GM23338 (cell line): ENCODE results near the gene CNTN1. TPM values are rescaled to one million over a fixed set of nuclear protein-coding genes. Genes with fewer than 3 reads are reported as not detected.

ENCODE experiments used
- ATAC-seq: fragments of 200-7000 bp; cut with Tn5 transposase; 3 replicates; pipeline ENCODE4 v1.9.1; 2020
- DNase-seq: peaks from one replicate; pipeline ENCODE4 v3.0.0-alpha.2; 2015; ENCODE audit warnings: low spot score
- H2AFZ ChIP-seq: fragments of 200-600 bp; sonication (generic); 2 replicates; pipeline ENCODE4 v1.8.0; 2016; ENCODE audit warnings: antibody characterized with exemption, mild to moderate bottlenecking, moderate library complexity
- H3F3A ChIP-seq: fragments of 200-600 bp; sonication (generic); replicated peaks from 2 replicates; pipeline ENCODE4 v1.8.0; 2017; ENCODE audit warnings: antibody characterized with exemption, mixed run types, low read depth
- H3K27ac ChIP-seq: fragments of 200-600 bp; sonication (generic); 2 replicates; pipeline ENCODE4 v1.6.1; 2016; ENCODE audit warnings: low read depth
- H3K27me3 ChIP-seq: fragments of 200-600 bp; sonication (generic); 2 replicates; pipeline ENCODE4 v1.8.0; 2016; ENCODE audit warnings: mild to moderate bottlenecking, mixed run types, moderate library complexity; ENCODE audit not compliant: insufficient read depth
- H3K36me3 ChIP-seq: fragments of 200-600 bp; sonication (generic); 2 replicates; pipeline ENCODE4 v1.8.0; 2016; ENCODE audit warnings: mild to moderate bottlenecking; ENCODE audit not compliant: insufficient read depth
- H3K4me1 ChIP-seq: fragments of 200-600 bp; sonication (generic); 2 replicates; pipeline ENCODE4 v1.8.0; 2016; ENCODE audit warnings: mild to moderate bottlenecking, moderate library complexity; ENCODE audit not compliant: insufficient read depth
- H3K4me2 ChIP-seq: fragments of 200-600 bp; sonication (generic); 2 replicates; pipeline ENCODE4 v1.7.1; 2017; ENCODE audit warnings: mixed run types
- H3K4me3 ChIP-seq: fragments of 200-600 bp; sonication (generic); 2 replicates; pipeline ENCODE4 v1.6.1; 2016; ENCODE audit warnings: mixed run types
- H3K79me2 ChIP-seq: fragments of 200-600 bp; sonication (generic); replicated peaks from 2 replicates; pipeline ENCODE4 v1.8.0; 2017; ENCODE audit warnings: mild to moderate bottlenecking; ENCODE audit not compliant: insufficient read depth
- H3K9me2 ChIP-seq: fragments of 200-600 bp; sonication (generic); 2 replicates; pipeline ENCODE4 v1.8.0; 2017; ENCODE audit not compliant: insufficient read depth
- H4K20me1 ChIP-seq: fragments of 200-600 bp; sonication (generic); replicated peaks from 2 replicates; pipeline ENCODE4 v1.8.0; 2017; ENCODE audit warnings: mild to moderate bottlenecking; ENCODE audit not compliant: insufficient read depth
- H3K27ac Mint-ChIP-seq: 2 replicates; pipeline ENCODE4 v1.8.0; 2020; ENCODE audit warnings: inconsistent platforms, mild to moderate bottlenecking, moderate library complexity, mixed read lengths
- H3K27me3 Mint-ChIP-seq: 3 replicates; pipeline ENCODE4 v1.8.0; 2022; ENCODE audit warnings: low read depth, mild to moderate bottlenecking, moderate library complexity, mixed read lengths, inconsistent platforms; ENCODE audit not compliant: insufficient read depth, poor library complexity
- H3K36me3 Mint-ChIP-seq: 3 replicates; pipeline ENCODE4 v1.8.0; 2021; ENCODE audit warnings: low read depth, mild to moderate bottlenecking, inconsistent platforms, moderate library complexity, mixed read lengths
- H3K4me1 Mint-ChIP-seq: 3 replicates; pipeline ENCODE4 v1.8.0; 2020; ENCODE audit warnings: mild to moderate bottlenecking, inconsistent platforms, mixed read lengths
- H3K4me3 Mint-ChIP-seq: 3 replicates; pipeline ENCODE4 v1.8.0; 2021; ENCODE audit warnings: moderate library complexity, mild to moderate bottlenecking, inconsistent platforms, mixed read lengths
- H3K9me3 Mint-ChIP-seq: 3 replicates; pipeline ENCODE4 v1.8.0; 2020; ENCODE audit warnings: moderate library complexity, mild to moderate bottlenecking, inconsistent platforms, mixed read lengths
- CREB1 ChIP-seq: fragments of 250-450 bp; sonication (Bioruptor Pico); IDR thresholded peaks from 2 replicates; pipeline ENCODE4 v1.5.0; 2020; ENCODE audit warnings: low read depth, mild to moderate bottlenecking, moderate library complexity
- ETS1 ChIP-seq: IDR thresholded peaks from 2 replicates; pipeline ENCODE4 v1.6.1; 2016; ENCODE audit warnings: antibody characterized with exemption
- EZH2 ChIP-seq: fragments of 200-600 bp; sonication (generic); IDR thresholded peaks from one replicate; pipeline ENCODE4 v1.8.0; 2017; ENCODE audit warnings: antibody characterized with exemption, mild to moderate bottlenecking, low read depth; ENCODE audit not compliant: unreplicated experiment
- EZH2phosphoT487 ChIP-seq: fragments of 200-600 bp; sonication (generic); IDR thresholded peaks from one replicate; pipeline ENCODE4 v1.8.1; 2018; ENCODE audit warnings: antibody characterized with exemption; ENCODE audit not compliant: unreplicated experiment
- JUNB ChIP-seq: IDR thresholded peaks from one replicate; pipeline ENCODE4 v1.6.1; 2016; ENCODE audit warnings: antibody characterized with exemption; ENCODE audit not compliant: unreplicated experiment
- NANOG ChIP-seq: IDR thresholded peaks from 2 replicates; pipeline ENCODE4 v1.6.1; 2016; ENCODE audit warnings: antibody characterized with exemption, borderline replicate concordance
- POLR2AphosphoS5 ChIP-seq: IDR thresholded peaks from 2 replicates; pipeline ENCODE4 v1.6.1; 2016; ENCODE audit warnings: antibody characterized with exemption, low read depth
- STAT1 ChIP-seq: IDR thresholded peaks from one replicate; pipeline ENCODE4 v1.6.1; 2016; ENCODE audit warnings: antibody characterized with exemption; ENCODE audit not compliant: unreplicated experiment
- ZNF114 ChIP-seq: fragments of 250-450 bp; sonication (Bioruptor Pico); IDR thresholded peaks from 2 replicates; pipeline ENCODE4 v1.5.0; 2020; ENCODE audit warnings: mild to moderate bottlenecking, moderate library complexity
- ZNF331 ChIP-seq: fragments of 250-450 bp; sonication (Bioruptor Pico); IDR thresholded peaks from 2 replicates; pipeline ENCODE4 v1.5.0; 2020; ENCODE audit warnings: low read depth, mild to moderate bottlenecking, moderate library complexity
- polyA plus RNA-seq: library from polyadenylated mRNA; unstranded; fragments of >200 nt; fragmentation: Nextera tagmentation; extraction: Ambion mirVana; gene quantifications from 2 replicates; pipeline ENCODE4 v1.2.1, GENCODE V29; 2016
- total RNA-seq: library from RNA; depleted of rRNA; stranded (reverse); fragments of >200 nt; shearing (Covaris generic); gene quantifications from 2 replicates; pipeline ENCODE4 v1.2.3, GENCODE V29; 2014
- TF ChIP-seq, protein P1 (sequence below): fragments of 250-450 bp; sonication (Bioruptor Pico); IDR thresholded peaks from 2 replicates; pipeline ENCODE4 v1.5.0; 2020; ENCODE audit warnings: mild to moderate bottlenecking, moderate library complexity
- TF ChIP-seq, protein P2 (sequence below): IDR thresholded peaks from one replicate; pipeline ENCODE4 v1.6.1; 2018; ENCODE audit warnings: antibody characterized with exemption; ENCODE audit not compliant: unreplicated experiment
- TF ChIP-seq, protein P3 (sequence below), 2 experiments: fragments of 200-600 bp in 1 of 2; sonication (generic) in 1 of 2; conservative IDR thresholded peaks; 2 replicates each; pipeline versions ENCODE4 v1.5.1 to v1.6.1; 2016 to 2017; ENCODE audit warnings: antibody characterized with exemption in 2 of 2, low read depth in 2 of 2, mild to moderate bottlenecking in 2 of 2, moderate library complexity in 1 of 2

The CNTN1 gene
- total and polyA plus RNA-seq, 2 experiments from 2014 or later = 5.0 to 27.0 TPM

DNA sequence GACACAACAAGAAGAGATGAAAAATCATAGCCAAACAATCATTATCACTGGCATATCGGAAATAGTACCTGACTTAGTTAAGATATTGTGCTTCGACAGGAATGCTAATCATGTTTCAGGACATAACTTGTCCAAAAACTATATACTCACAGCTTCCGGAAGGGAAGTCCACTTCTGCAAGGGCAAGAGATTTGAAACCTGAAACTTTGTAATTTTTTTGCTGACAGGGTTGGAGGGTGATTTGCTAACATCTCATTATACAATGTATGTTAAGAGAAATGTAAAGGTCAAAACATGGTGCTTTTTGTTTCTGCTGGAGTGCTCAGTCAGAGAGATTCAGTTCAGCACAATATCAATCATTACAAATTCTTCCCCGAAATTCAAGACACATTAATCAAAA lies 200.3 kb downstream of the CNTN1 start:
- Histone ChIP-seq H3K79me2 (no peaks in the 10 kb centered on the region), H3K27me3 (no peaks in the 10 kb centered on the region), H3K4me3 (no peak overlapping the region), H3K4me2 (no peak overlapping the region), H3K27ac (no peak overlapping the region), H3K9me2 (no peaks in the 10 kb centered on the region), H4K20me1 (no peaks in the 10 kb centered on the region), H3K36me3 (no peaks in the 10 kb centered on the region), H2AFZ (no peak overlapping the region), H3K4me1 (peaks cover 19% of the 10 kb centered on the region), H3F3A (no peaks in the 10 kb centered on the region)
- Mint-ChIP-seq H3K27me3 (peaks cover 3% of the 10 kb centered on the region), H3K9me3 (no peaks in the 10 kb centered on the region), H3K4me1 (peaks cover 23% of the 10 kb centered on the region), H3K36me3 (no peaks in the 10 kb centered on the region), H3K27ac (no peak overlapping the region), H3K4me3 (no peak overlapping the region)
- DNase-seq (no peak), ATAC-seq (no peak)
- TF ChIP-seq, protein P1, sequence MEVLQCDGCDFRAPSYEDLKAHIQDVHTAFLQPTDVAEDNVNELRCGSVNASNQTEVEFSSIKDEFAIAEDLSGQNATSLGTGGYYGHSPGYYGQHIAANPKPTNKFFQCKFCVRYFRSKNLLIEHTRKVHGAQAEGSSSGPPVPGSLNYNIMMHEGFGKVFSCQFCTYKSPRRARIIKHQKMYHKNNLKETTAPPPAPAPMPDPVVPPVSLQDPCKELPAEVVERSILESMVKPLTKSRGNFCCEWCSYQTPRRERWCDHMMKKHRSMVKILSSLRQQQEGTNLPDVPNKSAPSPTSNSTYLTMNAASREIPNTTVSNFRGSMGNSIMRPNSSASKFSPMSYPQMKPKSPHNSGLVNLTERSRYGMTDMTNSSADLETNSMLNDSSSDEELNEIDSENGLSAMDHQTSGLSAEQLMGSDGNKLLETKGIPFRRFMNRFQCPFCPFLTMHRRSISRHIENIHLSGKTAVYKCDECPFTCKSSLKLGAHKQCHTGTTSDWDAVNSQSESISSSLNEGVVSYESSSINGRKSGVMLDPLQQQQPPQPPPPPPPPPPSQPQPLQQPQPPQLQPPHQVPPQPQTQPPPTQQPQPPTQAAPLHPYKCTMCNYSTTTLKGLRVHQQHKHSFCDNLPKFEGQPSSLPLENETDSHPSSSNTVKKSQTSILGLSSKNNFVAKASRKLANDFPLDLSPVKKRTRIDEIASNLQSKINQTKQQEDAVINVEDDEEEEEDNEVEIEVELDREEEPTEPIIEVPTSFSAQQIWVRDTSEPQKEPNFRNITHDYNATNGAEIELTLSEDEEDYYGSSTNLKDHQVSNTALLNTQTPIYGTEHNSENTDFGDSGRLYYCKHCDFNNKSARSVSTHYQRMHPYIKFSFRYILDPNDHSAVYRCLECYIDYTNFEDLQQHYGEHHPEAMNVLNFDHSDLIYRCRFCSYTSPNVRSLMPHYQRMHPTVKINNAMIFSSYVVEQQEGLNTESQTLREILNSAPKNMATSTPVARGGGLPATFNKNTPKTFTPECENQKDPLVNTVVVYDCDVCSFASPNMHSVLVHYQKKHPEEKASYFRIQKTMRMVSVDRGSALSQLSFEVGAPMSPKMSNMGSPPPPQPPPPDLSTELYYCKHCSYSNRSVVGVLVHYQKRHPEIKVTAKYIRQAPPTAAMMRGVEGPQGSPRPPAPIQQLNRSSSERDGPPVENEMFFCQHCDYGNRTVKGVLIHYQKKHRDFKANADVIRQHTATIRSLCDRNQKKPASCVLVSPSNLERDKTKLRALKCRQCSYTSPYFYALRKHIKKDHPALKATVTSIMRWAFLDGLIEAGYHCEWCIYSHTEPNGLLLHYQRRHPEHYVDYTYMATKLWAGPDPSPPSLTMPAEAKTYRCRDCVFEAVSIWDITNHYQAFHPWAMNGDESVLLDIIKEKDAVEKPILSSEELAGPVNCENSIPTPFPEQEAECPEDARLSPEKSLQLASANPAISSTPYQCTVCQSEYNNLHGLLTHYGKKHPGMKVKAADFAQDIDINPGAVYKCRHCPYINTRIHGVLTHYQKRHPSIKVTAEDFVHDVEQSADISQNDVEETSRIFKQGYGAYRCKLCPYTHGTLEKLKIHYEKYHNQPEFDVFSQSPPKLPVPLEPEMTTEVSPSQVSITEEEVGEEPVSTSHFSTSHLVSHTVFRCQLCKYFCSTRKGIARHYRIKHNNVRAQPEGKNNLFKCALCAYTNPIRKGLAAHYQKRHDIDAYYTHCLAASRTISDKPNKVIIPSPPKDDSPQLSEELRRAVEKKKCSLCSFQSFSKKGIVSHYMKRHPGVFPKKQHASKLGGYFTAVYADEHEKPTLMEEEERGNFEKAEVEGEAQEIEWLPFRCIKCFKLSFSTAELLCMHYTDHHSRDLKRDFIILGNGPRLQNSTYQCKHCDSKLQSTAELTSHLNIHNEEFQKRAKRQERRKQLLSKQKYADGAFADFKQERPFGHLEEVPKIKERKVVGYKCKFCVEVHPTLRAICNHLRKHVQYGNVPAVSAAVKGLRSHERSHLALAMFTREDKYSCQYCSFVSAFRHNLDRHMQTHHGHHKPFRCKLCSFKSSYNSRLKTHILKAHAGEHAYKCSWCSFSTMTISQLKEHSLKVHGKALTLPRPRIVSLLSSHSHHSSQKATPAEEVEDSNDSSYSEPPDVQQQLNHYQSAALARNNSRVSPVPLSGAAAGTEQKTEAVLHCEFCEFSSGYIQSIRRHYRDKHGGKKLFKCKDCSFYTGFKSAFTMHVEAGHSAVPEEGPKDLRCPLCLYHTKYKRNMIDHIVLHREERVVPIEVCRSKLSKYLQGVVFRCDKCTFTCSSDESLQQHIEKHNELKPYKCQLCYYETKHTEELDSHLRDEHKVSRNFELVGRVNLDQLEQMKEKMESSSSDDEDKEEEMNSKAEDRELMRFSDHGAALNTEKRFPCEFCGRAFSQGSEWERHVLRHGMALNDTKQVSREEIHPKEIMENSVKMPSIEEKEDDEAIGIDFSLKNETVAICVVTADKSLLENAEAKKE (CRISPR knock-in tag) = no peak
- no peak for TF ChIP-seq EZH2phosphoT487
- TF ChIP-seq ZNF331 (CRISPR knock-in tag) = no peak
- no peak for TF ChIP-seq POLR2AphosphoS5
- TF ChIP-seq STAT1 = no peak
- TF ChIP-seq ETS1 = no peak
- no peak for TF ChIP-seq EZH2
- TF ChIP-seq, protein P2, sequence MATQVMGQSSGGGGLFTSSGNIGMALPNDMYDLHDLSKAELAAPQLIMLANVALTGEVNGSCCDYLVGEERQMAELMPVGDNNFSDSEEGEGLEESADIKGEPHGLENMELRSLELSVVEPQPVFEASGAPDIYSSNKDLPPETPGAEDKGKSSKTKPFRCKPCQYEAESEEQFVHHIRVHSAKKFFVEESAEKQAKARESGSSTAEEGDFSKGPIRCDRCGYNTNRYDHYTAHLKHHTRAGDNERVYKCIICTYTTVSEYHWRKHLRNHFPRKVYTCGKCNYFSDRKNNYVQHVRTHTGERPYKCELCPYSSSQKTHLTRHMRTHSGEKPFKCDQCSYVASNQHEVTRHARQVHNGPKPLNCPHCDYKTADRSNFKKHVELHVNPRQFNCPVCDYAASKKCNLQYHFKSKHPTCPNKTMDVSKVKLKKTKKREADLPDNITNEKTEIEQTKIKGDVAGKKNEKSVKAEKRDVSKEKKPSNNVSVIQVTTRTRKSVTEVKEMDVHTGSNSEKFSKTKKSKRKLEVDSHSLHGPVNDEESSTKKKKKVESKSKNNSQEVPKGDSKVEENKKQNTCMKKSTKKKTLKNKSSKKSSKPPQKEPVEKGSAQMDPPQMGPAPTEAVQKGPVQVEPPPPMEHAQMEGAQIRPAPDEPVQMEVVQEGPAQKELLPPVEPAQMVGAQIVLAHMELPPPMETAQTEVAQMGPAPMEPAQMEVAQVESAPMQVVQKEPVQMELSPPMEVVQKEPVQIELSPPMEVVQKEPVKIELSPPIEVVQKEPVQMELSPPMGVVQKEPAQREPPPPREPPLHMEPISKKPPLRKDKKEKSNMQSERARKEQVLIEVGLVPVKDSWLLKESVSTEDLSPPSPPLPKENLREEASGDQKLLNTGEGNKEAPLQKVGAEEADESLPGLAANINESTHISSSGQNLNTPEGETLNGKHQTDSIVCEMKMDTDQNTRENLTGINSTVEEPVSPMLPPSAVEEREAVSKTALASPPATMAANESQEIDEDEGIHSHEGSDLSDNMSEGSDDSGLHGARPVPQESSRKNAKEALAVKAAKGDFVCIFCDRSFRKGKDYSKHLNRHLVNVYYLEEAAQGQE = no peak
- TF ChIP-seq ZNF114 (CRISPR knock-in tag) = no peak
- TF ChIP-seq, protein P3, sequence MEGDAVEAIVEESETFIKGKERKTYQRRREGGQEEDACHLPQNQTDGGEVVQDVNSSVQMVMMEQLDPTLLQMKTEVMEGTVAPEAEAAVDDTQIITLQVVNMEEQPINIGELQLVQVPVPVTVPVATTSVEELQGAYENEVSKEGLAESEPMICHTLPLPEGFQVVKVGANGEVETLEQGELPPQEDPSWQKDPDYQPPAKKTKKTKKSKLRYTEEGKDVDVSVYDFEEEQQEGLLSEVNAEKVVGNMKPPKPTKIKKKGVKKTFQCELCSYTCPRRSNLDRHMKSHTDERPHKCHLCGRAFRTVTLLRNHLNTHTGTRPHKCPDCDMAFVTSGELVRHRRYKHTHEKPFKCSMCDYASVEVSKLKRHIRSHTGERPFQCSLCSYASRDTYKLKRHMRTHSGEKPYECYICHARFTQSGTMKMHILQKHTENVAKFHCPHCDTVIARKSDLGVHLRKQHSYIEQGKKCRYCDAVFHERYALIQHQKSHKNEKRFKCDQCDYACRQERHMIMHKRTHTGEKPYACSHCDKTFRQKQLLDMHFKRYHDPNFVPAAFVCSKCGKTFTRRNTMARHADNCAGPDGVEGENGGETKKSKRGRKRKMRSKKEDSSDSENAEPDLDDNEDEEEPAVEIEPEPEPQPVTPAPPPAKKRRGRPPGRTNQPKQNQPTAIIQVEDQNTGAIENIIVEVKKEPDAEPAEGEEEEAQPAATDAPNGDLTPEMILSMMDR (conservative IDR thresholded peaks at IDR 0.05; ENCODE audit: low read depth in 2 of 2) = no peak
- no peak for TF ChIP-seq NANOG
- TF ChIP-seq JUNB = no peak
- TF ChIP-seq CREB1 (CRISPR knock-in tag) = no peak
